Stimulated activated CD4-positive, alpha-beta T cell treated with anti-CD3 and anti-CD28 coated beads, Interleukin-15, amount 100 ng/mL, for 48 hours (primary cell): ENCODE measurements around the gene IFNGR1.
"Not testable (repeated sequence)": the region's sequence is repeated elsewhere in the genome, so short reads cannot be mapped to it uniquely, and the experiment has no call there.

Experiments used
- DNase-seq, 2 donors: peaks; one replicate each; pipeline ENCODE4 v3.0.0-alpha.2; 2020; ENCODE audit warnings: low read depth in 2 of 2

Gene IFNGR1

GRCh38 chr6:137236581-137237355 is 17.6 kb upstream of the IFNGR1 start:
- DNase-seq, result no peak

DNA sequence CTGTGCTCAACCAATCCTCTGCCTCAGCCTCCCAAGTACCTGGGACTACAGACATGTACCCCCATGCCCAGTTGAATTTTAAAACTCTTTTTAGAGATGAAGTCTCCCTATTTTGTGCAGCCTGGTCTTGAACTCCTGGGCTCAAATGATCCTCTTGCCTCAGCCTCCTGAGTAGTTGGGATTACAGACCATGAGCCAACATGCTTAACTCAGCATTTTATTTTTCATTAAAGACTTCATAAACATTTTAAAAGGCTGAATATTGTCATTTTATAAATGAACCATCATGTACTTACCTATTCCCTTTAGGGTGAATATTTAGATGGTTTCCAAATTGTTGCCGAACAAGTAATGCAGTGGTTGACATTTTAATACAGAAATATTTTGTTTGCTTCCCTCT is 16.5 kb upstream of the IFNGR1 start:
- DNase-seq, result no peak

DNA sequence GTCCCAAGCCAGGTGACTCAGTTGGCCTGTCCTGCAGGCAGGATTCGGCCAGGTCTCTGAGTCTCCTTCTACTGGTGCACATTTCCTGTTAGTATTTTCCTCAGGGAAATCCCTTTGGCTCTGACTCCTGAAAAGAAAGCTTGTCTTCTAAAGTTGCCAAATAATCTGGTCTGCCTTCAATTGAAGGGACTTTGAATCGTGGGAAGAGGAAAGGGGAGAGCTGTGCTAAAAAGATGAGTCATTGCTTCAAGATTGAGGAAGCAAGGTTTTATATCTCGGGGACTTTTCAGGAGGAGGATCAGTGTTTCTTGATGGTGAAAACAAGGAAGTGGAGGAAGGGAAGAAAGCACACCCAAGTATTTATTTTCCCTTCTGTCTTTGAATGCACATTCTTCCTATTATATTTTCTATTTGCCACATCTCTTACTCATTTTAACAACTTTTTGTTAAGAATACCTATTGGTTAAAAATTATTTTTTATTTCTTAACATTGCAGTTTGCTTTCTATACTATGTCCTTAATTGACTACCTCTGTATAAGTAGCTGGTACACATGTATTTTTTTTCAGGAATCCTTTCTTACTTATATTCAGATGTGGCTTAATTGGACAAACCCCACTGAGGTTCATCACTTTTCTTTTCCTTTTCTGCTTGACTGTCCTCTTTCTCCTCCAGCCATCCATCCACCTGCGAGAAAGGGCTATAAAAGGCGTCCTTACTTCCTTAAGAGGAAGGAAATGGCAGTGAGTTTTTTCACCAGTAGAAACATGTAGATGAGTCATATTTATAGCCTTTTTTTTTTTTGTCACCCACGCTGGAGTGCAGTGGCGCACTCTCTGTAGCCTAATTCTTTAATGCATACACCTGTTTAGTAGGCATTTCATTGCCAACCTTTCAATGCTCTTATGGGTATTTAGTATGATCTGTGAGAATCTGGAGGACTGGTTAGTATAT is 15.0 kb upstream of the IFNGR1 start:
- no peak for DNase-seq

DNA sequence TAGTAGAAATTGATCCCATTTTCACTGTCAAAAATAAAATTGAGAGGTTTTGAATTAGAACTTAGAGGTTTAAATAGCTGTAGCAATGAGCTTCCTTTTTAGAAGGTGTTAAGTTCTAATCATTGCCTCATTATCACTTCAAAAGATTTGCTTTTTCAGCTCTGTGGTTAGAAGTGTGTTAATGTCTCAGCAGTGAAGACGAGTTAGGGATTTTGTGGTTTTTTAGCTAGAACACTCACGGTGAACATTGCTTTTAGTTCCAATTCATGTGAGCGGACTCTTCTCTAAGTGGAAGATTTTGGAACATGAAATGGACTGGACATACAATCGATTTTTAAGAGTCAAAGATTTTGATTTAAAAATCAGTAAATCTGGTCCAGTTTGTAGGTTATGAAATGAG is 12.7 kb upstream of the IFNGR1 start:
- no peak for DNase-seq

GRCh38 chr6:137230956-137231555 is 11.9 kb upstream of the IFNGR1 start:
- DNase-seq, result no peak

GRCh38 chr6:137230547-137230946 is 11.4 kb upstream of the IFNGR1 start:
- no peak for DNase-seq

- DNase-seq, result no peak
These were observed 10.0 kb upstream of the IFNGR1 start for GRCh38 chr6:137229075-137229759.

- no peak for DNase-seq
These were observed 8.7 kb upstream of the IFNGR1 start for GRCh38 chr6:137227871-137228302.

DNA sequence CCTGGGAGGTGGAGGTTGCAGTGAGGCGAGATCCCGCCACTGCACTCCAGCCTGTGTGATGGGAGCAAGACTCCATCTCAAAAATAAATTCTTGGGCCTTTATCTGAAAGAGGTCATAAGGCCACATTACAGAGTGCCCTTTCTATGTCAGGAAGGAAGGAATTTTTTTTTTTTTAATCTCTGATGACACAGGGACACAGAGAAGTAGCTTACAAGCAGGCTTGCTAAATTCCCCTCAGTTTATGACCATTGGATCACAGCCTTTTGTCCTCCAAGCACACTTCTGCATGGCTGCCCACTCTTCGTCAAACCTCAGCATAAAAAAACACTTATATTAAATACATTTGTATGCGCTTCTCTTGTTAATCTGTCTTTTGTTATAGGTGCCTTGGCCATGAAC is 7.5 kb upstream of the IFNGR1 start:
- no peak for DNase-seq

- DNase-seq, result no peak
These were observed 5.6 kb upstream of the IFNGR1 start for GRCh38 chr6:137224799-137225198.

GRCh38 chr6:137223370-137224131 is 4.4 kb upstream of the IFNGR1 start:
- DNase-seq, result no peak

GRCh38 chr6:137222381-137222780 is 3.2 kb upstream of the IFNGR1 start:
- no peak for DNase-seq

GRCh38 chr6:137219664-137220252 is 573 bp upstream of the IFNGR1 start:
- no peak for DNase-seq

- peak; percentile 19 for DNase-seq
These were observed 690 bp downstream of the IFNGR1 start for GRCh38 chr6:137218473-137218916.

- DNase-seq, result no peak
These were observed 1.2 kb downstream of the IFNGR1 start for GRCh38 chr6:137217801-137218472.

DNA sequence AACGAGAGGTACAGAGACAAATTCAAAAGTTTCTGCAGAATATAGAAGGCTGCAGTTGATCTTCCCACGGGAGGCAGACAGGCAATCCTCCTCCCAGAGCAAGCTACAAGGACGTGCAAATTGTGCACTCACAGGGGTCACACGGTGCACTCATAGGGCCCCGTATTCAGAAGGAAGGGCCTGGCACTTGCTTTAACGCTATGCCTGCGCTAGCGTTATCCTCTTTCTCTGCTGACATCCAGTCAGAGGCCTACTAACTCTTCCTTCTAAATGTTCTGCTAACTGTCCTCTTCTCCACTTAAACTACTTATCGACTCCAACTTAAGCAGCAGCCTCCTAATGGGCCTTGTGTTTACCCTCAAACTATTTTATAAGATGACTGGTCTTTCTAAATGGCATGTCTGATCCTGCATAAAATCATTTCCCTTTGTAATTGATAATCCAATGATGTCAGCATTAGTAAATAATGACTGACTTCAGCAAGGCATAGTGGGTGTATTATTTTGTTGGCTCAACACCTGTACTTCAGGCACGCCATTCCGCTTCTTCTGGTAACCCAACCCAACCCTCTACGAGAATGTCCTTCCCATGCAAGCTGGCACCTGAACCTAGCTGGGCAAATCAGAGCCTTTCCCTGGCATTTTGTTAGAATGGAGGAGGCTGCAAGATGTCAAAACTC is 2.2 kb downstream of the IFNGR1 start:
- DNase-seq, result no peak

GRCh38 chr6:137216106-137216505 is 3.1 kb downstream of the IFNGR1 start:
- no peak for DNase-seq

GRCh38 chr6:137215630-137216029 is 3.6 kb downstream of the IFNGR1 start:
- DNase-seq, result not testable (repeated sequence)

- no peak for DNase-seq
These were observed 4.3 kb downstream of the IFNGR1 start for GRCh38 chr6:137214931-137215330.
